IMR-90 (cell line): Measurements from ENCODE around the gene LY86. TPM values are rescaled to one million over a fixed set of nuclear protein-coding genes. Genes with fewer than 3 reads are reported as not detected.

ENCODE experiments used
- ATAC-seq: fragments of 200-7000 bp; cut with Tn5 transposase; 2 replicates; pipeline ENCODE4 v1.9.1; 2020; ENCODE audit warnings: low read depth, mild to moderate bottlenecking, moderate library complexity
- BruUV-seq: library from RNA; stranded (reverse); fragments of 400-500 nt; replicated peaks from 2 replicates; lab custom pipeline; 2021; lab: Mats Ljungman, UMichigan
- CTCF ChIA-PET: fragments of 300-600 bp; formaldehyde crosslinking; extraction: SDS; loops from one replicate; lab custom pipeline; 2021; ENCODE audit warnings: antibody characterized with exemption; lab: Yijun Ruan, JAX
- POLR2A ChIA-PET: fragments of 300-600 bp; sonication (Branson Sonifier 250); formaldehyde crosslinking; loops from one replicate; lab custom pipeline; 2022; ENCODE audit warnings: antibody characterized with exemption; ENCODE audit not compliant: unreplicated experiment; lab: Charles Lee
- DNase-seq: peaks from one replicate; pipeline ENCODE4 v3.0.0; 2013
- H2AFZ ChIP-seq: replicated peaks from 2 replicates; pipeline ENCODE3; 2013; ENCODE audit warnings: low read length, mild to moderate bottlenecking; ENCODE audit not compliant: poor library complexity
- H2AK5ac ChIP-seq: 2 replicates; pipeline ENCODE4 v1.6.1; 2013; ENCODE audit warnings: low read depth, low read length, inconsistent platforms
- H2AK9ac ChIP-seq: replicated peaks from 2 replicates; pipeline ENCODE3; 2013; ENCODE audit warnings: mild to moderate bottlenecking, low read depth, low read length, moderate library complexity; ENCODE audit not compliant: poor library complexity
- H2BK120ac ChIP-seq: 2 replicates; pipeline ENCODE4 v1.6.1; 2013; ENCODE audit warnings: low read depth, low read length, inconsistent platforms
- H2BK15ac ChIP-seq: 3 replicates; pipeline ENCODE4 v1.6.1; 2013; ENCODE audit warnings: low read depth, low read length, inconsistent platforms
- H2BK20ac ChIP-seq: 2 replicates; pipeline ENCODE4 v1.6.1; 2013; ENCODE audit warnings: low read depth, mild to moderate bottlenecking, inconsistent platforms, low read length, moderate library complexity
- H2BK5ac ChIP-seq: 2 replicates; pipeline ENCODE4 v1.6.1; 2013; ENCODE audit warnings: mild to moderate bottlenecking, low read depth, low read length, inconsistent platforms; ENCODE audit not compliant: poor library complexity, severe bottlenecking
- H3K14ac ChIP-seq: replicated peaks from 2 replicates; pipeline ENCODE4 v1.6.1; 2013; ENCODE audit warnings: low read depth, low read length, inconsistent platforms
- H3K18ac ChIP-seq: 2 replicates; pipeline ENCODE4 v1.6.1; 2013; ENCODE audit warnings: low read depth, low read length, control low read depth
- H3K23ac ChIP-seq: 2 replicates; pipeline ENCODE4 v1.6.1; 2013; ENCODE audit warnings: low read depth, low read length, inconsistent platforms
- H3K27ac ChIP-seq: 2 replicates; pipeline ENCODE4 v1.5.1; 2013; ENCODE audit warnings: mild to moderate bottlenecking, control low read depth, low read length; ENCODE audit not compliant: insufficient read depth
- H3K27me3 ChIP-seq: 2 replicates; pipeline ENCODE4 v1.6.1; 2013; ENCODE audit warnings: low read length; ENCODE audit not compliant: control insufficient read depth, insufficient read depth
- H3K36me3 ChIP-seq: 2 replicates; pipeline ENCODE4 v1.6.1; 2013; ENCODE audit warnings: low read length, mixed read lengths; ENCODE audit not compliant: control insufficient read depth, insufficient read depth
- H3K4ac ChIP-seq: 2 replicates; pipeline ENCODE4 v1.6.1; 2013; ENCODE audit warnings: low read depth, low read length, inconsistent platforms
- H3K4me1 ChIP-seq: 2 replicates; pipeline ENCODE4 v1.6.1; 2013; ENCODE audit warnings: low read length, mixed read lengths; ENCODE audit not compliant: control insufficient read depth, insufficient read depth
- H3K4me2 ChIP-seq: 2 replicates; pipeline ENCODE4 v1.6.1; 2013; ENCODE audit warnings: low read depth, mild to moderate bottlenecking, control low read depth, low read length, moderate library complexity
- H3K4me3 ChIP-seq: 2 replicates; pipeline ENCODE4 v1.5.1; 2013; ENCODE audit warnings: low read depth, mild to moderate bottlenecking, control low read depth, low read length, moderate library complexity; ENCODE audit not compliant: insufficient read depth
- H3K56ac ChIP-seq: 2 replicates; pipeline ENCODE4 v1.6.1; 2013; ENCODE audit warnings: low read length, inconsistent platforms; ENCODE audit not compliant: insufficient read depth; ENCODE audit errors: extremely low read depth
- H3K79me1 ChIP-seq, 2 experiments: 2 replicates each; pipeline ENCODE4 v1.6.1; 2013; ENCODE audit warnings: low read length in 2 of 2, inconsistent platforms in 1 of 2, low read depth in 1 of 2
- H3K9ac ChIP-seq: 2 replicates; pipeline ENCODE4 v1.6.1; 2013; ENCODE audit warnings: low read depth, low read length, control low read depth
- H3K9me1 ChIP-seq: 2 replicates; pipeline ENCODE4 v1.6.1; 2013; ENCODE audit warnings: low read length, inconsistent platforms; ENCODE audit not compliant: insufficient read depth
- H3K9me3 ChIP-seq: 2 replicates; pipeline ENCODE4 v1.6.1; 2013; ENCODE audit warnings: low read length; ENCODE audit not compliant: control insufficient read depth, insufficient read depth
- H4K20me1 ChIP-seq: 2 replicates; pipeline ENCODE4 v1.6.1; 2013; ENCODE audit warnings: low read length, inconsistent platforms; ENCODE audit not compliant: insufficient read depth
- H4K5ac ChIP-seq: 2 replicates; pipeline ENCODE4 v1.6.1; 2013; ENCODE audit warnings: mild to moderate bottlenecking, low read depth, low read length, control low read depth
- H4K8ac ChIP-seq, 2 experiments: 2 replicates each; pipeline ENCODE4 v1.6.1; 2013; ENCODE audit warnings: low read depth in 2 of 2, low read length in 2 of 2, control low read depth in 1 of 2, inconsistent platforms in 1 of 2
- H4K91ac ChIP-seq: 2 replicates; pipeline ENCODE4 v1.6.1; 2013; ENCODE audit warnings: low read depth, low read length, inconsistent platforms; ENCODE audit not compliant: insufficient read depth
- BHLHE40 ChIP-seq: fragments of 150-350 bp; IDR thresholded peaks from 2 replicates; pipeline ENCODE4 v1.6.1; 2016; ENCODE audit warnings: mild to moderate bottlenecking, low read depth, low read length
- CEBPB ChIP-seq: IDR thresholded peaks from 2 replicates; pipeline ENCODE4 v1.6.1; 2012; ENCODE audit warnings: low read depth, low read length, improper control_type of control experiment
- WGBS, 2 experiments: methylation state at CpG; one replicate each; pipeline versions ENCODE4 v1.1.5 to v1.1.7; 2013; ENCODE audit warnings: missing lambda C conversion rate in 2 of 2; ENCODE audit not compliant: insufficient read length in 1 of 2; ENCODE audit errors: extremely low coverage in 2 of 2; 5-methylcytosine and 5-hydroxymethylcytosine counted together
- dilution Hi-C: fragments of 300-500 bp; cut with HindIII; formaldehyde crosslinking; loops from one replicate; pipeline ENCODE4 v1.14.3; 2018; ENCODE audit warnings: low sequenced_read_pairs; ENCODE audit not compliant: unreplicated experiment
- in situ Hi-C: fragments of 300-500 bp; cut with MboI; formaldehyde crosslinking; loops from 3 replicates; pipeline ENCODE4 v1.14.3; 2019; ENCODE audit warnings: low sequenced_read_pairs, inconsistent platforms, mixed read lengths
- intact Hi-C: fragments of 100-400 bp; cut with micrococcal nuclease; formaldehyde crosslinking; loops from 2 replicates; pipeline ENCODE4 v1.10.0; 2022
- polyA plus RNA-seq, 3 experiments: library from polyadenylated mRNA; depleted of rRNA; stranded (reverse); fragments of >200 nt; gene quantifications; 2 replicates each; pipeline ENCODE4 v1.2.3, GENCODE V29; 2012; ENCODE audit warnings: low replicate concordance in 1 of 3
- total RNA-seq: library from RNA; depleted of rRNA; stranded (reverse); fragments of >200 nt; gene quantifications from 2 replicates; pipeline ENCODE4 v1.2.3, GENCODE V29; 2012

Gene LY86
- total and polyA plus RNA-seq, 2 of the 4 experiments (the other 2 are of a cell fraction) = not detected

DNA sequence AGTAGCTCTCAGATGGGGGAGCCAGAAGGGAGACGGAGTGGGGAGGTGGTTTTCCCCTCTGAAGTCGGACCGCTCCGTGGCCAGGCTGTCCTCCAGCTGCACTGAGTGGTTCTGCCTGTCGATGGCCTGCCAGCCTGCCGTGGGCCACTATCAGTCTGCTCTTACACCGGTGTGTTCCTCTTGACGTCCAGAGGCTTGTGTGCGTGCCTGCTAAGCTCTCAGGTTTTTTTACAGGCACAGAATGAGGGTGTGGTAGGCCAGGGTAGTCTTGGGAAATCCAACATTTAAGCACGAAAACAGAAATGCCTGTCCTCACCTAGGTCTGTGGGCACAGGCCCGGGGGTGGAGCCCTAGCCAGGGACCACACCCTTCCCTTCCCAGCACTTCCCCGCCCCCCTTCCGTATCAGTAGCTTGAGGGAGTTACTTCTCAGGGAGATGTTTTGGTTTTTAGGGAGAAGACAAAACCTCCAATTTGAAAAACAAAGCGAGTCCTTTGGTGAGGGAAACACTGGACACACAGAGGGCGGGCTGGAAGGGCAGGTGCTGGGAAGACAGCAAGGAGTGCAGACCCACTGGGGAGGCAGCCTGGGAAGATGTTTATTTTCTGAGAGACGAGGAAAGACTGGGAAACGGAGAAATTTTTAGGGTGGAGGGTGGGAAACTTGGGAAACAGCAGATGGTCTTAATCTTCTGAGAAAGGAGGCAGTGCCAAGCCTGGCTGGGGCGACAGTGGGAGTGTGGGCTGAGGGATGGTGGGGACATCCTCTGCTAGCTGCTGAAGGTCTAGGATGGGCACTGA lies 106.5 kb downstream of the LY86 start:
- H2BK5ac ChIP-seq = no peak overlapping the region
- H2AK9ac ChIP-seq = no peak overlapping the region
- no peak overlapping the region for H2BK120ac ChIP-seq
- H3K56ac ChIP-seq = no peak overlapping the region
- peaks cover 5% of the 10 kb centered on the region; the same call in 1 of the 2 replicates for H3K4me1 ChIP-seq
- H4K5ac ChIP-seq = no peak overlapping the region
- no peaks in the 10 kb centered on the region for H3K9me3 ChIP-seq
- no peaks in the 10 kb centered on the region for H3K27me3 ChIP-seq
- DNase-seq (no peak), ATAC-seq (no peak)
- no TSS peak for BruUV-seq
- H3K9ac ChIP-seq = no peak overlapping the region
- no peak overlapping the region for H2BK15ac ChIP-seq
- ChIA-PET CTCF (no interaction called here), POLR2A (no interaction called here)
- no peak overlapping the region for H3K4me3 ChIP-seq
- no peaks in the 10 kb centered on the region for H3K36me3 ChIP-seq
- no peak overlapping the region for H3K27ac ChIP-seq
- H4K91ac ChIP-seq = no peak overlapping the region
- no peak overlapping the region for H3K4ac ChIP-seq
- no peak overlapping the region for H3K18ac ChIP-seq
- H4K8ac ChIP-seq = no peak overlapping the region
- no peak overlapping the region for H3K4me2 ChIP-seq
- no peak overlapping the region for H3K23ac ChIP-seq
- no peak overlapping the region for H2AFZ ChIP-seq
- intact Hi-C loops = no loop called here
- H4K20me1 ChIP-seq = no peaks in the 10 kb centered on the region
- H3K14ac ChIP-seq = no peak overlapping the region
- 38% methylated on average over 7 of the region's 18 CpGs; no CpG with 5 or more reads in 1 of the 2 experiments for WGBS, 2 experiments
- no peak for TF ChIP-seq BHLHE40
- TF ChIP-seq CEBPB = no peak
- dilution Hi-C loops = no loop called here
- H3K9me1 ChIP-seq = peaks cover 6% of the 10 kb centered on the region
- no peak overlapping the region for H2AK5ac ChIP-seq
- in situ Hi-C loops = loop anchor here (25.0 kb wide), 1 partner anchor 917 kb away; no protein-coding TSS in a partner anchor
- no peak overlapping the region for H2BK20ac ChIP-seq
- H3K79me1 ChIP-seq = no peaks in the 10 kb centered on the region
